Upper lobe of right lung (tissue), 1 donor: Measurements from ENCODE around the gene LMTK2. TPM values are rescaled to one million over a fixed set of nuclear protein-coding genes. Genes with fewer than 3 reads are reported as not detected.
A peak's percentile ranks its signal among the peaks of the same experiment; 100 is the strongest.

Source experiments
- ATAC-seq: fragments of 200-7000 bp; cut with Tn5 transposase; one replicate; pipeline ENCODE4 v1.9.1; 2020; ENCODE audit warnings: mild to moderate bottlenecking, moderate library complexity
- DNase-seq: peaks from one replicate; pipeline ENCODE4 v3.0.0-alpha.2; 2020
- H3K27ac ChIP-seq: fragments of 200-600 bp; one replicate; pipeline ENCODE4 v1.8.0; 2022
- H3K27me3 ChIP-seq: fragments of 200-600 bp; one replicate; pipeline ENCODE4 v1.8.0; 2022; ENCODE audit warnings: mild to moderate bottlenecking
- H3K36me3 ChIP-seq: fragments of 200-600 bp; one replicate; pipeline ENCODE4 v1.8.0; 2022
- H3K4me1 ChIP-seq: fragments of 200-600 bp; one replicate; pipeline ENCODE4 v1.8.0; 2022
- H3K4me3 ChIP-seq: fragments of 200-600 bp; one replicate; pipeline ENCODE4 v1.8.0; 2022; ENCODE audit warnings: mild to moderate bottlenecking
- H3K9me3 ChIP-seq: fragments of 200-600 bp; one replicate; pipeline ENCODE4 v1.8.0; 2022
- CTCF ChIP-seq: fragments of 200-600 bp; IDR thresholded peaks from one replicate; pipeline ENCODE4 v1.8.0; 2022; ENCODE audit warnings: antibody characterized with exemption
- intact Hi-C: fragments of 100-400 bp; cut with DNase I; formaldehyde crosslinking; loops from one replicate; pipeline ENCODE4 v1.11.0; 2022
- total RNA-seq: library from RNA; stranded (reverse); fragmentation: NEBNext Ultra II Directional; extraction: Animal tissue kit (Norgen Biotek cat#: 25700); gene quantifications from one replicate; pipeline ENCODE4 v1.2.1, GENCODE V29; 2021
- donor health status: DM: no; HTN: yes; CAD: no; lungs with severe emphysema.

Gene LMTK2
- total RNA-seq, 1 donor from 2014 or later = 40.8 TPM

DNA sequence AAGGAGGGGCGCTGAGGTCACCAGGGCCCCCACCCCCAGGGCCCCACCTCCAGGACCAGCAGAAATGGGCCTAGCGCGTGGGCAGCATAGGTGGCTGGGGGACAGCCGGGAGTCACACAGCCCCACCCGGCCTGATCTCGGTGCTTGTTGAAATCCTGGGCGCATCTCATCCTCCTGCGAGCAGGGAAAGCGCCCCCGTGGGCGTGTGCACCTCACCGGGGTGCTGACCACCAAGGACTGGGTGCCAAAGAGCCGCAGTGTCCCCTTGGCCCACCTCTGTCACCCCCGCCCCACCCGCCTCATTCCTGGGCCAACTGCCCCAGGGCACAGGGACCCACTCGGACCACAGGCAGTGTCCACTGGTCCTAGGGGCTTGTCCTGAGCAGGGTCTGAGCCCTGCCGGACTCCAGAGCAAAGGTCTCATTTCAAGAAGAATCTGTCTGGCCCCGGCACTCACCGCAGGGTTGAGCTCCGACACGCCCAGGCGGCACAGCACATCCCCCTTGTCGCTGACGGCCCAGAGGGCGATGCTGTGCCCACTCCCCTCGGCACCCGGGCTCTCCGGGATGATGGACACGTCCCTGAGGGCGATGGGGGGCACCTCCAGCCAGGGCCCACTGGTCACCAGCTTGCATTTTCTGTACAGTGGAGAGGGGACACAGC is 116.0 kb downstream of the LMTK2 start:
- intact Hi-C loops = no loop called here
- H3K9me3 ChIP-seq = no peaks in the 10 kb centered on the region
- no peaks in the 10 kb centered on the region for H3K27me3 ChIP-seq
- no peak for TF ChIP-seq CTCF
- no peak for ATAC-seq
- peak; percentile 63 for DNase-seq
- H3K4me1 ChIP-seq = no peaks in the 10 kb centered on the region
- no peak overlapping the region for H3K27ac ChIP-seq
- no peak overlapping the region for H3K4me3 ChIP-seq
- H3K36me3 ChIP-seq = peaks cover 54% of the 10 kb centered on the region

GRCh38 chr7:98223351-98223897 is 116.8 kb downstream of the LMTK2 start:
- peaks cover 62% of the 10 kb centered on the region for H3K36me3 ChIP-seq

GRCh38 chr7:98223898-98224700 is 117.4 kb downstream of the LMTK2 start:
- no peaks in the 10 kb centered on the region for H3K9me3 ChIP-seq
- H3K4me1 ChIP-seq = no peaks in the 10 kb centered on the region
- no peaks in the 10 kb centered on the region for H3K27me3 ChIP-seq
- no peak for TF ChIP-seq CTCF
- DNase-seq (peak; percentile 59), ATAC-seq (peak; percentile 4)
- H3K27ac ChIP-seq = no peak overlapping the region
- no peak overlapping the region for H3K4me3 ChIP-seq
- H3K36me3 ChIP-seq = peaks cover 66% of the 10 kb centered on the region
- intact Hi-C loops = no loop called here

More at GRCh38 chr7:98223351-98223897, 116.8 kb downstream of the LMTK2 start:
- no peak overlapping the region for H3K27ac ChIP-seq
- no peaks in the 10 kb centered on the region for H3K4me1 ChIP-seq
- no peaks in the 10 kb centered on the region for H3K27me3 ChIP-seq
- DNase-seq (peak; percentile 28), ATAC-seq (no peak)
- TF ChIP-seq CTCF = no peak
- no peak overlapping the region for H3K4me3 ChIP-seq
- no peaks in the 10 kb centered on the region for H3K9me3 ChIP-seq
- intact Hi-C loops = no loop called here

DNA sequence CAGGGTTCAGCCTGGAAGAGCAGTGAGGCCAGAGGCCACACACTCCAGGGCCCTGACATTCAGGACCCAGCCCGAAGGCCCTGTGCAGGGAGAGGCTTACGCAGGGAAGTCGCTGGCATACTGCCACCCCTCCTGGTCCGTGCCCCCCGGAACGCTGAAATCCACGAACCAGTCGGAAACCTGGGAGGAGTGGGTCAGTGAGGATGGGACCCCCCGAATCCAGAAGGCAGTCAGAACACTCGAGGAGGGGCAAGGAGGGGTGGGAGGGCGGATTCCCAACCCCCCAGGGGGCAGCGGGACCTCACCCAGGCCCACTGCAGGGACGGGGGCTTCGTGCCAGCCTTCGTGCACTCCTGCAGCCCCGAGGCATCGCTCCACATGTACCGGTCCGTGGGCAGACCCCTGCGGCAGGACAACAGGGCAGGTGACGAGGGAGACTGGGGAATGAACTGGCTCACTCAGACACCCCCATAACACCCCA is 118.1 kb downstream of the LMTK2 start:
- Histone ChIP-seq H3K27ac (no peak overlapping the region), H3K27me3 (no peaks in the 10 kb centered on the region), H3K9me3 (no peaks in the 10 kb centered on the region), H3K36me3 (peaks cover 63% of the 10 kb centered on the region), H3K4me1 (no peaks in the 10 kb centered on the region), H3K4me3 (no peak overlapping the region)
- ATAC-seq (no peak), DNase-seq (no peak)
- intact Hi-C loops = no loop called here
- no peak for TF ChIP-seq CTCF

- Histone ChIP-seq H3K9me3 (no peaks in the 10 kb centered on the region), H3K27me3 (no peaks in the 10 kb centered on the region), H3K27ac (no peak overlapping the region), H3K36me3 (peaks cover 64% of the 10 kb centered on the region), H3K4me1 (no peaks in the 10 kb centered on the region), H3K4me3 (no peak overlapping the region)
- DNase-seq (no peak), ATAC-seq (no peak)
- TF ChIP-seq CTCF = no peak
- intact Hi-C loops = no loop called here
Observed at GRCh38 chr7:98225913-98226614, 119.4 kb downstream of the LMTK2 start.
